HEK293 (cell line): ENCODE measurements around the gene PRRT2.

ENCODE experiments used
- REPIN1 ChIP-seq: fragments of 450-650 bp; formaldehyde crosslinking; IDR thresholded peaks from 2 replicates; pipeline ENCODE4 v1.5.1; 2017; ENCODE audit warnings: missing biosample characterization, missing genetic modification characterization, low read depth
- REST ChIP-seq: fragments of 450-650 bp; formaldehyde crosslinking; IDR thresholded peaks from 2 replicates; pipeline ENCODE4 v1.5.1; 2016; ENCODE audit warnings: missing biosample characterization, missing genetic modification characterization
- ZNF701 ChIP-seq: fragments of 450-650 bp; formaldehyde crosslinking; IDR thresholded peaks from 2 replicates; pipeline ENCODE4 v1.5.1; 2016; ENCODE audit warnings: missing biosample characterization, missing genetic modification characterization
- ZNF785 ChIP-seq: fragments of 450-650 bp; formaldehyde crosslinking; IDR thresholded peaks from 2 replicates; pipeline ENCODE4 v1.5.1; 2016; ENCODE audit warnings: missing biosample characterization, missing genetic modification characterization
- TF ChIP-seq, protein P1 (sequence below): fragments of 450-650 bp; formaldehyde crosslinking; conservative IDR thresholded peaks from 2 replicates; pipeline ENCODE4 v1.5.1; 2016; ENCODE audit warnings: low read depth, missing biosample characterization, missing genetic modification characterization

DNA sequence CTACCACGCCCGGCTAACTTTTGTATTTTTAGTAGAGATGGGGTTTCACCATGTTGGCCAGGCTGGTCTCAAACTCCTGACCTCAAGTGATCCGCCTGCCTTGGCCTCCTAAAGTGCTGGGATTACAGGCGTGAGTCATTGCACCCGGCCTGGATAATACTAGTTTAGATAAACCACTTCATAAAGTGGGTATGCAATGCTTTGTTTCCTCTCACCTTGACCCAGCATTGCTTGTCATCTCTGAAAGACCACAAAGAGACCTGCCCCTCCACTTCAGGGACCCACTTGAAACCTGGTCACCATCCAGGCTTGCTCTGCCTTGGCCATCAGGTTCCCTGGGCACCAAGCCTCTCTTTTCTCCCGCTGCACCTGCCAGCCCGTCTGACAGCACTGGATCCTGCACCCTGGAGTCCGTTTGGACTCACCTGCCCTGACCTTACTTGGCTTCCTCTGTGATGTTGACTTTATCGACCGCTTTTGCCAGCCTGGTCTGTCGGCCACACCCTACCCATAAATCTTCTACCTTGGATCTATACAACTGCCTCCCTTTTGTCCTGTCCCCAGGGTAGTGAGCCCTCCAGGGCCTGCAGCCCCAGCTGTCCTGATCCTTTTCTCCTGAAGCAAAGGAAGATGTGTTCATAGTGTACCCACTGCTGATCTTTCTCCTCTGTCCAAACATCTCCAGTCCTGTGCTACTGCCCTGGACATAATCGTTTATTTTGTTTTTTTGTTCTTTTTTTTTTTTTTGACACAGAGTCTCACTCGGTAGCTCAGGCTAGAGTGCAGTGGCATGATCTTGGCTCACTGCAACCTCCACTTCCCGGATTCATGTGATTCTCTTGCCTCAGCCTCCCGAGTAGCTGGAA lies 46.6 kb upstream of the PRRT2 start:
- no peak for TF ChIP-seq REST (tag by site-specific recombination)
- TF ChIP-seq REPIN1, result no peak
- TF ChIP-seq ZNF785 (tag by site-specific recombination), result no peak
- no peak for TF ChIP-seq ZNF701
- TF ChIP-seq, protein P1, sequence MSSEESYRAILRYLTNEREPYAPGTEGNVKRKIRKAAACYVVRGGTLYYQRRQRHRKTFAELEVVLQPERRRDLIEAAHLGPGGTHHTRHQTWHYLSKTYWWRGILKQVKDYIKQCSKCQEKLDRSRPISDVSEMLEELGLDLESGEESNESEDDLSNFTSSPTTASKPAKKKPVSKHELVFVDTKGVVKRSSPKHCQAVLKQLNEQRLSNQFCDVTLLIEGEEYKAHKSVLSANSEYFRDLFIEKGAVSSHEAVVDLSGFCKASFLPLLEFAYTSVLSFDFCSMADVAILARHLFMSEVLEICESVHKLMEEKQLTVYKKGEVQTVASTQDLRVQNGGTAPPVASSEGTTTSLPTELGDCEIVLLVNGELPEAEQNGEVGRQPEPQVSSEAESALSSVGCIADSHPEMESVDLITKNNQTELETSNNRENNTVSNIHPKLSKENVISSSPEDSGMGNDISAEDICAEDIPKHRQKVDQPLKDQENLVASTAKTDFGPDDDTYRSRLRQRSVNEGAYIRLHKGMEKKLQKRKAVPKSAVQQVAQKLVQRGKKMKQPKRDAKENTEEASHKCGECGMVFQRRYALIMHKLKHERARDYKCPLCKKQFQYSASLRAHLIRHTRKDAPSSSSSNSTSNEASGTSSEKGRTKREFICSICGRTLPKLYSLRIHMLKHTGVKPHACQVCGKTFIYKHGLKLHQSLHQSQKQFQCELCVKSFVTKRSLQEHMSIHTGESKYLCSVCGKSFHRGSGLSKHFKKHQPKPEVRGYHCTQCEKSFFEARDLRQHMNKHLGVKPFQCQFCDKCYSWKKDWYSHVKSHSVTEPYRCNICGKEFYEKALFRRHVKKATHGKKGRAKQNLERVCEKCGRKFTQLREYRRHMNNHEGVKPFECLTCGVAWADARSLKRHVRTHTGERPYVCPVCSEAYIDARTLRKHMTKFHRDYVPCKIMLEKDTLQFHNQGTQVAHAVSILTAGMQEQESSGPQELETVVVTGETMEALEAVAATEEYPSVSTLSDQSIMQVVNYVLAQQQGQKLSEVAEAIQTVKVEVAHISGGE, result no peak
